ENCODE data around the gene MRPL21. TPM values are rescaled to one million over a fixed set of nuclear protein-coding genes. Genes with fewer than 3 reads are reported as not detected.

MRPL21 gene
- total RNA-seq, 2 experiments from 2014 or later: 56.8 to 61.8 TPM

- H3K4me3 Mint-ChIP-seq: no peak overlapping the region
- no peak overlapping the region for H3K27ac Mint-ChIP-seq
- DNase-seq: no peak
- CTCF ChIA-PET: interaction anchor here (0.6 to 0.7 kb wide), 2 partner anchors 10 to 64 kb away, joined by 3 to 4 read pairs; no protein-coding TSS in a partner anchor
- peaks cover 49% of the 10 kb centered on the region for H3K36me3 Mint-ChIP-seq (ENCODE audit: low read depth)
- no peaks in the 10 kb centered on the region for H3K27me3 Mint-ChIP-seq
- H3K9me3 Mint-ChIP-seq: no peaks in the 10 kb centered on the region
- POLR2A ChIA-PET: no interaction called here
- H3K4me1 Mint-ChIP-seq: peaks cover 5% of the 10 kb centered on the region
These were observed 11.1 kb upstream of the MRPL21 start for GRCh38 chr11:68914761-68915160.

- Mint-ChIP-seq H3K27ac (no peak overlapping the region), H3K27me3 (no peaks in the 10 kb centered on the region), H3K4me3 (no peak overlapping the region), H3K4me1 (peaks cover 5% of the 10 kb centered on the region), H3K36me3 (ENCODE audit: low read depth) (peaks cover 48% of the 10 kb centered on the region), H3K9me3 (no peaks in the 10 kb centered on the region)
- DNase-seq: no peak
- CTCF ChIA-PET: interaction anchor here (0.6 to 1.5 kb wide), 2 partner anchors 13 to 743 kb away, joined by 3 read pairs; no protein-coding TSS in a partner anchor
- POLR2A ChIA-PET: no interaction called here
These were observed 9.6 kb upstream of the MRPL21 start for GRCh38 chr11:68913188-68913587.

- Mint-ChIP-seq H3K4me1 (peaks cover 5% of the 10 kb centered on the region), H3K27ac (no peak overlapping the region), H3K36me3 (ENCODE audit: low read depth) (peaks cover 47% of the 10 kb centered on the region), H3K9me3 (no peaks in the 10 kb centered on the region), H3K27me3 (no peaks in the 10 kb centered on the region), H3K4me3 (no peak overlapping the region)
- ChIA-PET POLR2A (interaction anchor here (0.6 kb wide), 1 partner anchor 652 kb away, joined by 3 read pairs; no protein-coding TSS in a partner anchor), CTCF (no interaction called here)
- DNase-seq: no peak
These were observed 8.6 kb upstream of the MRPL21 start for GRCh38 chr11:68912254-68912653.

GRCh38 chr11:68911731-68912130 is 8.1 kb upstream of the MRPL21 start:
- no peaks in the 10 kb centered on the region for H3K9me3 Mint-ChIP-seq
- peaks cover 5% of the 10 kb centered on the region for H3K4me1 Mint-ChIP-seq
- no peaks in the 10 kb centered on the region for H3K27me3 Mint-ChIP-seq
- ChIA-PET POLR2A (interaction anchor here (0.6 kb wide), 1 partner anchor 652 kb away, joined by 3 read pairs; no protein-coding TSS in a partner anchor), CTCF (no interaction called here)
- peaks cover 48% of the 10 kb centered on the region for H3K36me3 Mint-ChIP-seq (ENCODE audit: low read depth)
- no peak for DNase-seq
- H3K27ac Mint-ChIP-seq: no peak overlapping the region
- no peak overlapping the region for H3K4me3 Mint-ChIP-seq

GRCh38 chr11:68910965-68911364 is 7.3 kb upstream of the MRPL21 start:
- H3K27ac Mint-ChIP-seq: no peak overlapping the region
- ChIA-PET CTCF (no interaction called here), POLR2A (no interaction called here)
- H3K36me3 Mint-ChIP-seq (ENCODE audit: low read depth): peaks cover 44% of the 10 kb centered on the region
- no peaks in the 10 kb centered on the region for H3K9me3 Mint-ChIP-seq
- peaks cover 2% of the 10 kb centered on the region for H3K4me1 Mint-ChIP-seq
- H3K27me3 Mint-ChIP-seq: no peaks in the 10 kb centered on the region
- no peak for DNase-seq
- no peak overlapping the region for H3K4me3 Mint-ChIP-seq

GRCh38 chr11:68908273-68908672 is 4.6 kb upstream of the MRPL21 start:
- CTCF ChIA-PET: interaction anchor here (0.7 kb wide), 1 partner anchor 50 kb away, joined by 3 read pairs; no protein-coding TSS in a partner anchor
- Mint-ChIP-seq H3K27ac (no peak overlapping the region), H3K36me3 (ENCODE audit: low read depth) (peaks cover 37% of the 10 kb centered on the region), H3K4me3 (no peak overlapping the region), H3K9me3 (no peaks in the 10 kb centered on the region), H3K4me1 (peaks cover 19% of the 10 kb centered on the region), H3K27me3 (no peaks in the 10 kb centered on the region)
- POLR2A ChIA-PET: no interaction called here
- no peak for DNase-seq

GRCh38 chr11:68905421-68906360 is 2.1 kb upstream of the MRPL21 start:
- POLR2A ChIA-PET: interaction anchor here (0.7 kb wide), 1 partner anchor 295 kb away, joined by 3 read pairs; no protein-coding TSS in a partner anchor
- Mint-ChIP-seq H3K4me3 (peak overlapping the region; percentile 91), H3K9me3 (no peaks in the 10 kb centered on the region), H3K36me3 (ENCODE audit: low read depth) (peaks cover 26% of the 10 kb centered on the region), H3K27me3 (no peaks in the 10 kb centered on the region), H3K4me1 (peaks cover 37% of the 10 kb centered on the region), H3K27ac (peak overlapping the region; percentile 17)
- CTCF ChIA-PET: no interaction called here
- no peak for DNase-seq

DNA sequence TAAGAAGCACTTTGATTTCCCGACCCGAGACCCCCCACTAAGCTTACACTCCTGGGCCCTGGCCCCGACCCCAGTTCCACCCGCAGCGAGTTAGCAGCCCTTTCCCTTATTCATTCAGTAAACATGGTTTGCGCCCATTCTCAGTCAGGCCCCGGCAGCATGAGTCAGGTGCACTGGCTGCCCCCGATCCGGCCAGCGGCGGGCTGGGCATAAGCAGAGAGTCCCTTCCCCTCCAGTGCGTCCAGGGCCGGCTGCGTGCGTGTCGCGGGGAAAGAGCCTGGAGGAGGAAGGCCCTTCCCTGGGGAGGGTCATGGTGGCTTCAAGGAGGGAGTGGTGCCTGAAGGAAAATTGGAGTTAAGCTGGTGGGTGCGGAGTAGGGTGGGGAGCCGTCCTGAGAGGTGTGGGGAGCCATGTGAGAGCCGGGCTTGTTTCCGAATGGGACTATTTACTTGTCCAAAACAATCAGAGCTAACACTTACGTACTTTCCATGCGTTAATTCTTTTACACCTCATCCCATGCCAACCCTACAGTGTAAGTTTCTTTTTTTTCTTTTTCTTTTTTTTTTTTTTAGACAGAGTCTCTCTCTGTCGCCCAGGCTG is 716 bp upstream of the MRPL21 start:
- DNase-seq: peak; percentile 21
- ChIA-PET POLR2A (interaction anchor here (0.5 kb wide), 1 partner anchor 59 kb away, joined by 3 read pairs; no protein-coding TSS in a partner anchor), CTCF (no interaction called here)
- Mint-ChIP-seq H3K36me3 (ENCODE audit: low read depth) (peaks cover 21% of the 10 kb centered on the region), H3K27ac (peak overlapping the region; percentile 93), H3K9me3 (no peaks in the 10 kb centered on the region), H3K27me3 (no peaks in the 10 kb centered on the region), H3K4me3 (peak overlapping the region; percentile 91), H3K4me1 (peaks cover 38% of the 10 kb centered on the region)

GRCh38 chr11:68900835-68901381 is 2.7 kb downstream of the MRPL21 start:
- Mint-ChIP-seq H3K4me3 (no peak overlapping the region), H3K9me3 (no peaks in the 10 kb centered on the region), H3K27me3 (no peaks in the 10 kb centered on the region), H3K27ac (no peak overlapping the region), H3K4me1 (peaks cover 36% of the 10 kb centered on the region), H3K36me3 (ENCODE audit: low read depth) (peaks cover 21% of the 10 kb centered on the region)
- DNase-seq: no peak
- POLR2A ChIA-PET: no interaction called here
- CTCF ChIA-PET: interaction anchor here (1.0 to 1.2 kb wide), 2 partner anchors 13 to 17 kb away, joined by 3 read pairs; no protein-coding TSS in a partner anchor

DNA sequence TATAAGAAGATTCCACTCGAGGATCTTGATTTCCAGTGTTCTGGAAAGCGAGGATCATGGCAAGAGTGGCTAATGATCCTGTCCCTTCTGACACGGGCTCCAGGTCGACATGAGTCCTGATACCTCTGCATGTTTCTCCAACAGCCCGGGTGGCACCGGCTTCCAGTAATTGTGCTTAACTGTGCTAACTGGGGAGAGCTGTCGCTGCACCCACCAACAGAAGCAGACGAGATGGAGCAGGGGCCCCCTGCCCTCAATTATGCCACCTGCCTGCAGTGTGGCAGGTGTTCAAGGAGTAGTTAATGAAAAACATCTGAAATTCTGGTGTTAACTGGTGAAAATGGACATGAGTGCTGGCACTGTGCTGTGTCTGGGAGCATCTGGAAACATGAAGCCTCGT is 6.2 kb downstream of the MRPL21 start:
- H3K27me3 Mint-ChIP-seq: no peaks in the 10 kb centered on the region
- peaks cover 23% of the 10 kb centered on the region for H3K36me3 Mint-ChIP-seq (ENCODE audit: low read depth)
- POLR2A ChIA-PET: no interaction called here
- H3K4me1 Mint-ChIP-seq: peaks cover 11% of the 10 kb centered on the region
- no peak for DNase-seq
- H3K9me3 Mint-ChIP-seq: no peaks in the 10 kb centered on the region
- no peak overlapping the region for H3K4me3 Mint-ChIP-seq
- no peak overlapping the region for H3K27ac Mint-ChIP-seq
- CTCF ChIA-PET: no interaction called here

DNA sequence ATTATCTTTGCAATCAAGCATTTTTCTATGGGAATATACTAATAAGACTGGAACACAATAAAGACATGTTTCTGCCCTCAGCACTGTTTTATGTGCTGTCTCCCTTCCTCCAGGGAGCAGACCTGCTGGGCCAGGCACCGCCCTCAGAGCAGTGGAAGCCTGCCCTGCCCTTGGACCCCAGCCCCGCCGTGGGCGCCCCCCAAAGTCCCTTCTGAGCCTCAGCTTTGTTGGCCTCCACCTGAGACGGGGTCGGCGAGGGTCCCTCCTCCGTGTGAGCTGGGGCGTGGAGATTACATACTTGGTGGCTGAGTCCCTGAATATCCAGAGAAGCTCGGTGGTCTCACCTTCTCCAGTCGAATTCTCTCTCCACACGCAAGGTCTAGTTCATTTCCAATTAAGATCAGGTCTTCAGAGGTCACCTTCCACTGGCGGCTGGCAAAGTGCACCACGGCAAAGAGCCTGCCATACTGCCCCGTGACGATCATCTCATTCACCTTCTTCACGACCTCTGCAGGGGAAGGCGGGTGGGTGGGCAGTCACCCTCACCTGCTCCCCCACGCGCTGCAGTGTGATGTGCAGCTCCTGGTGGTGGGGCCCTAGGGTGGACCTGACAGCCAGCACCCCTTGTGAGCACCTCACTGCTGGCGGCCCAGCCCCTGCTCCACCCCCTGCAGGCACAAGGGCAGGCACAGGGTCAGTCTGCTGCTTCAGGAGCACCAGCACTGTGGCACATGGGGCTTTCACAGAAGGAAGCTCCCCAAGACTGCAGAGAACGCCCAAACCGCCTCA is 7.3 kb downstream of the MRPL21 start:
- no peak for DNase-seq
- Mint-ChIP-seq H3K36me3 (ENCODE audit: low read depth) (peaks cover 28% of the 10 kb centered on the region), H3K27me3 (no peaks in the 10 kb centered on the region), H3K27ac (no peak overlapping the region), H3K9me3 (no peaks in the 10 kb centered on the region), H3K4me1 (peaks cover 1% of the 10 kb centered on the region), H3K4me3 (no peak overlapping the region)
- POLR2A ChIA-PET: no interaction called here
- CTCF ChIA-PET: interaction anchor here (0.8 kb wide), 1 partner anchor 13 kb away, joined by 3 read pairs; no protein-coding TSS in a partner anchor

DNA sequence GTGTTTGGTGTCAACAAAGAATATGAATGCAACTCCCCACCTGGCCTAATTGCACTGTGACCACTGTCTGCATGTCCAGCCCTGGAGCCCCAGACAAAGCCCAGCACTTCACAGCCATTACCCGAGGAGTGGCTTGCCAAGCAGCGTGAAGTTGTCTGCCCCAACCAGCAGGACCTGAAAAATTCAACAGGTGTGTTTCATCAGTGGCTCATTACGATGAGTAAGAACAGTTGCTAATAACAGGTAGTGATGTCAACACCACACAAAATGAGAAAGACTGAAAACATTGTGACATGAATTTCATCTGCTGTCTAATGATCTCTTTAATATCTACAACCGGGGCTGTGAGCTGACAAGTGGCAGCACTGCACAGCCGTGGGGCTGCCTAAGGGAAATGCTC is 10.3 kb downstream of the MRPL21 start:
- Mint-ChIP-seq H3K4me3 (no peak overlapping the region), H3K27me3 (no peaks in the 10 kb centered on the region), H3K4me1 (no peaks in the 10 kb centered on the region), H3K36me3 (ENCODE audit: low read depth) (peaks cover 39% of the 10 kb centered on the region), H3K9me3 (no peaks in the 10 kb centered on the region), H3K27ac (peak overlapping the region; percentile 58)
- ChIA-PET CTCF (no interaction called here), POLR2A (no interaction called here)
- no peak for DNase-seq
